HG02642 (cell line): ENCODE results near the gene MDN1.
A peak's percentile ranks its signal among the peaks of the same experiment; 100 is the strongest.
"Not testable (repeated sequence)": the region's sequence is repeated elsewhere in the genome, so short reads cannot be mapped to it uniquely, and the experiment has no call there.

Source experiments
- ATAC-seq: cut with Tn5 transposase; IDR thresholded peaks from one replicate; pipeline ENCODE4 v1.9.1; 2021; ENCODE audit warnings: mild to moderate bottlenecking; ENCODE audit not compliant: unreplicated experiment, poor library complexity

MDN1 gene

DNA sequence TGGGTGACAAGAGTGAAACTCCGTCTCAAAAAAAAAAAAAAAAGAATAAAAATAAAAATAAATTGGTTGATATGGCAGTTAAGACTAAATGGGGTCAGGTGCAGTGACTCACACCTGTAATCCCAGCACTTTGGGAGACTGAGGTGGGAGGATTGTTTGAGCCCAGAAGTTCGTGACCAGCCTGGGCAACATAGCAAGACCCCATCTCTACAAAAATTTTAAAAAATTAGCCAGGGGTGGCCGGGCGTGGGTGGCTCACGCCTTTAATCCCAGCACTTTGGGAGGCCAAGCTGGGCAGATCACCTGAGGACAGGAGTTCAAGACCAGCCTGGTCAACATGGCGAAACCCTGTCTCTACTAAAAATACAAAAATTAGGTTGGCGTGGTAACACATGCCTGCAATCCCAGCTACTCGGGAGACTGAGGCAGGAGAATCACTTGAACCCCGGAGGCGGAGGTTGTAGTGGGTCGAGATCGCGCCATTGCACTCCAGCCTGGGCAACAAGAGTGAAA lies 8.9 kb upstream of the MDN1 start:
- not testable (repeated sequence) for ATAC-seq

GRCh38 chr6:89826029-89826528 lies 6.5 kb upstream of the MDN1 start:
- ATAC-seq = no peak

- peak; percentile 21 for ATAC-seq
Observed at GRCh38 chr6:89818977-89819335, 638 bp downstream of the MDN1 start.

DNA sequence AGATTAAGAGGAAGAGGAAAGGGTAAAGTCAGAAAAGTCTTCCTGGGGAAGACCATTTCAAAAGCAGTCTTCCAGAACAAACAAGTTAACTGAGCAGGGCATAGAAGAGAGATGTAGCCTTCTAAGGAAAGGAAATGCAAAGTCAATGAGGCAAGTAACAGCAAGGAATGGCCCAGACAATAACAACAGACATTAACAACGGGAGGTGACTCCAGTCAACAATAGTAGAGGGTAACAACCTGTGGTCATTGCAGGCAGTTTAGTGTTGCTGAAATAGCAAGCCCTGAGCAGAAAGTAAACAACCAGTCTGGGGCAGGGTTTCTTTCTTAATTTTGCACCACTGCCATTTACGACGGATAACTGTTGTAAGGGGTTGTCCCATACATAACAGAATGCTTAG lies 2.1 kb downstream of the MDN1 start:
- no peak for ATAC-seq

DNA sequence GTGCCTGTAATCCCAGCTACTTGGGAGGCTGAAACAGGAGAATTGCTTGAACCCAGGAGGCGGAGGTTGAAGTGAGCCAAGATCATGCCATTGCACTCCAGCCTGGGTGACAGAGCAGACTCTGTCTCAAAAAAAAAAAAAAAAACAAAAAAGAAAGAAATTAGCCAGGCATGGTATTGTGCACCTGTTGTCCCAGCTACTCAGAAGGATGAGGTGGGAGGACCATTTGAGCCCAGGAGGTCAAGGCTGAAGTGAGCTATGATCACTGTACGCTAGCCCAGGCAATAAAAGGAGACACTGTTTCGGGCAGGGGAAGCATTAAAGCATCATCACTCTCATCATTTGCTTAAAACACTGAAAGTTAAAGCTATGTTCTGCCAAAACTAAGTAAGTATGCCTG lies 6.2 kb downstream of the MDN1 start:
- not testable (repeated sequence) for ATAC-seq

- ATAC-seq = no peak
Observed at GRCh38 chr6:89807581-89807980, 12.0 kb downstream of the MDN1 start.

DNA sequence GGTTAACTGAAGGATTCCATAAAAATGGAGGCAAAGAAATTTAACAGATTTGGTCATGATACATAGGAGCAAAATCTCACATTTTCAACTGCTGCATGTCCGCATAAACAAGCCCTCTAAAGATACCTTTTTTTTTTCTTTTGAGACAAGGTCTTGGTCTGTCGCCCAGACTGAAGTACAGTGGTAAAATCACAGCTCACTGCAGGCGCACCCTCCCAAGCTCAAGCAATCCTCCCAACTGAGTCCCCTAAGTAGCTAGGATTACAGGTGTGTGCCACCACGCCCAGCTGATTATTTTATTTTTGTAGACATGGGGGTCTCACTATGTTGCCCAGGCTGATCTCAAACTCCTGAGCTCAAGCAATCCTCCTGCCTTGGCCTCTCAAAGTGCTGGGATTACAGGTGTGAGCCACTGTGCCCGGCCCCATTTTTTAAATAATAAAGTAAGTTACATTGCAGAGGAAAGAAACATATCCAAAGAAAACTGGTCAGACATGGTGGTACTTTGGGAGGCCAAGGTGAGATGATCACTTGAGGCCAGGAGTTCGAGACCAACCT lies 13.7 kb downstream of the MDN1 start:
- no peak for ATAC-seq

DNA sequence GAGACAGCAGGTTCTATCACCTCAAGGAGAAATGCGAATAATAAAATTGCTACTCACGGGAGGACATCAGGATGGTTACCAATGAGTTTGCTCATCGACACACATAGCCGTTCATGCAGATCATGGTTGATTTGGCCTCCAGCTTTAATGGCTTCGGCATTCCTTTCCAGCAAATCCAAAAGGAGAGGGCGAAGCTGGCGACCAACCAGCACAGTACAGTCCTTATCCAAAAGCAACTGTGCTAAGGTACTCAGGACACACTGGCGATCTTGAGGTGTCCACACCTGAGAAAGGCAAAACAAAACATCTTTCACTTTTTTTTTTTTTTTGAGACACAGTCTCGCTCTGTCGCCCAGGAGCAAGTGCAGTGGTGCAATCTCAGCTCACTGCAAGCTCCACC lies 16.3 kb downstream of the MDN1 start:
- no peak for ATAC-seq

DNA sequence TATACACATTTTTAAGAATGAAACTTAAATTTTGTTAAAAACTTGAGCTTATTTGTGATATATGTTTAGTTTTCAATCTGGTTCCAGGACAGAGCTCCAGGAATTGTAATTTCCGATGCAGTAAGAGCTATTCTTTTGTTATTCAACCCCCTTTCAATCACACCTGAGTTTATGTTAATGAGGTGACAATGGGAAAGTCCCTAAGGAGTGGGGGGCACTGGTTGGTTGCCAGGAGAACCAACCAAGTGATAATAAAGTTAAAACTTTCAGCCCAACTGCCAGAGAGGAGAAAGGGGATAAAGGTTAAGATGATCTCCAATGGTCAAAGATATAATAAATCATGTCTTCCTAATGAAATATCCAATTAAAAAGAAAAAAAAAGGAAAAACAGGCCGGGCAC lies 19.8 kb downstream of the MDN1 start:
- no peak for ATAC-seq

GRCh38 chr6:89799096-89799495 lies 20.5 kb downstream of the MDN1 start:
- ATAC-seq = no peak

DNA sequence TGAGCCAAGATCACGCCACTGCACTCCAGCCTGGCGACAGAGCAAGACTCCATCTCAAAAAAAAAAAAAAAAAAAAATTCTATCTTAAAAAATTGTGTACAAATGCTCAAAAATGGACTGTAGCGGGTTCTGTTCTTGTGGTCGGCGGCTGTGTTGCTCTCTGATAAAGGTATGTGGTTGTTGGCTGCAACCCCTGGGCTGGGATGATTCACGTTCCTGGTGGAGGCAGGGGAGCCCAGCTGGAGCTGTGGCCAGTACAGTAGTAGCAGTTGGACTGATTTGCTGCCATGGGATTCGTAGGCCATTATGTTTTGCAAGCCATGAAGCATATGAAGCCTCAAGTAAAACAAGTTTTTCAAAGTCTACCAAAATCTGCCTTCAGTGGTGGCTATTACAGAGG lies 22.3 kb downstream of the MDN1 start:
- no peak for ATAC-seq

GRCh38 chr6:89794324-89794723 lies 25.3 kb downstream of the MDN1 start:
- no peak for ATAC-seq

DNA sequence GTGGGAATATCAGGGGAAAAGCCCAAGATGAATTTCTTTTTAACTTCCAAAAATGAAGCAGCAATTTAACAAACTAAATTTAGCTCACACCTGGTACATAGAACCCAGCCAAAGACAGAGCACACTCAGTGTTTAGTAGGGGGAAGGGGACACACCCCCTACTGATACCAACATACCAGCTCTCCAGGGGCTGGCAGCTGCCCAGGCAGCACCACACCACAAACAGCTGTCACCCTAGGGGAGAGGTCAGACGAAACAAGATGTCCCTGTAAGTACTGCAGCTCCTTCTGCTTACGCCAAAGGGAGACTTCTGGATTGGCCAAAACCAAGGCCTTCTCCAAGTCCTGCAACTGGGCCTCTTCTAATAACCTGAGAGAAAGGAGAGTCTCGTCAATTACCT lies 26.0 kb downstream of the MDN1 start:
- ATAC-seq = no peak

GRCh38 chr6:89792881-89793280 lies 26.7 kb downstream of the MDN1 start:
- ATAC-seq = peak; percentile 70

- ATAC-seq = no peak
Observed at GRCh38 chr6:89790403-89790802, 29.2 kb downstream of the MDN1 start.

GRCh38 chr6:89789980-89790379 lies 29.6 kb downstream of the MDN1 start:
- no peak for ATAC-seq

DNA sequence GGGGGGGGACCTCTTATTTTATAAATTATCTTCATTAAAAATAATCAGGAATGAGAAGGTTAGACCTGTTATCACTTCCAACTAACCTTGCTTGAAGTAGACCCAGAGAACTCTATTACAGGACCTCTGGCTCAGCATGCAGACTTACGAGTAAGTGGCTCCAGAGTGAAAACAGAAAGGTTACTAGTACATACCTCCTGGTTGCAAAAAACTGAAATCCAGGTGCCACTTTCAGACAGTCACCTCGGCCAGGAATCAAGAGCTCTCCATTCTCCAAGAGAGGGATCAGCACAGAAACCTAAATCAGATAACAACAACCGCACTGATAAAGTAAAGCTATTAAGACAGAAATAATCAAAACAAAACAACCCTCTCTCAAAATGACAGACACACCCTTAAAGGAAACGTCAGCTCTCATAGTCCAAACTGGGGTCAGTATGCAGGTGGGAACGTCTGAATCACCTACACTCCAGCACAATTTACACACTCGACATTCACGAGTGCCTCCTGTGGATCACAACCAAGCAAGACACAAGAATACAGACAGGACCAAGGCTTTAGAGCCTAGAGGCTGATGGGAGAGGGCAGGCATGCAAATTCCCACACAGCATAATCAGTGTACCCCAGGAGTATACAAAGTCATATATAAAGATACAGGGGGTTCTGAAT lies 31.8 kb downstream of the MDN1 start:
- ATAC-seq = no peak

DNA sequence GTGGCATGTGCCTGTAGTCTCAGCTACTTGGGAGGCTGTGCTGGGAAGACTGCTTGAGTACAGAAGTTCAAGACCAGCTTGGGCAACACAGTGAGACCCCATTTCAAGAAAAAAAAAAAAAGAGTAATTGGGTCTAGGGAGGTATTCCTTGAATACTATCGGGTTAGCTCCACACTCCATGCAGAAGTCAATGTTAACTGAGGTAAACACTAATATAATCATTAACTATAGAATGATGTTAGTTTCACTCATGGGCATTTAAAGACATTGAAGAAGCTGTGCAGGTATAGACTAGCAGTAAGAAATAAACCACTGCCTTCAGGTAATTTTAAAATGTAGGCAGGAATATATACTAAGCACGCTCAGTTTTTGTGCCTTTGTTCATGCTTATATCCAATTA lies 32.6 kb downstream of the MDN1 start:
- ATAC-seq = no peak

- no peak for ATAC-seq
Observed at GRCh38 chr6:89784838-89785237, 34.8 kb downstream of the MDN1 start.

DNA sequence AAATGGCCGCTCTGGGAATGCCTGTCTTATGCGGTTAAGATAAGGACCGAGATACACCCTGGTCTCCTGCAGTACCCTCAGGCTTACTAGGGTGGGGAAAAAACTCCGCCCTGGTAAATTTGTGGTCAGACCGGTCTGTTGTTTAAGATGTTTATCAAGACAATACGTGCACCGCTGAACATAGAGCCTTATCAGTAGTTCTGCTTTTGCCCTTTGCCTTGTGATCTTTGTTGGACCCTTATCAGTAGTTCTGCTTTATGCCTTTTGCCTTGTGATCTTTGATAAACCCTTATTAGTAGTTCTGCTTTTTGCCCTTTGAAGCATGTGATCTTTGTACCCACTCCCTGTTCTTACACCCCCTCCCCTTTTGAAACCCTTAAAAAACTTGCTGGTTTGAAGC lies 36.3 kb downstream of the MDN1 start:
- not testable (repeated sequence) for ATAC-seq

GRCh38 chr6:89782222-89782621 lies 37.4 kb downstream of the MDN1 start:
- ATAC-seq = no peak
